ENCODE results near the gene UPK1B. TPM values are rescaled to one million over a fixed set of nuclear protein-coding genes. Genes with fewer than 3 reads are reported as not detected.

UPK1B gene
- total RNA-seq, 1 experiment from 2014 or later, result not detected

DNA sequence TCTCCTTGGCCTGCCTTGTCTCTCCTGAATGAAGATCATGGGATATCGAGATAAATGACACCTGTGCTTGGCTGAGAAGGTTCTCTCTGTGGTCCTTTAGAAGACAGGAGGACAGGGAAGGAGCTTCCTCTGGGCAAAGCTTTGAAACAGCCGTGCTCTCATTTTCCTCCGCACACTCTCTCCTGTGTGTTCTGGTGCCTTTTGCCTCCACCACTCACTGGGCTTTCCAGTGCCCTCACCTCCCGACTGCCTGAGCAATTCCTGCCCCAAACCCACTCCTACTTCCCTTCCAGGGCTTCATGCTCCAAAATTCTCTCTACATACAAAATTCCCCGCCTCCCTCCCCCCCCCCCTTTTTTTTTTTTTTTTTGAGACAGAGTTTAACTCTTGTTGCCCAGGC, 32.3 kb downstream of the UPK1B start:
- no peak for DNase-seq
- no peaks in the 10 kb centered on the region for H3K9me3 ChIP-seq
- no peaks in the 10 kb centered on the region; the same call in 1 of the 2 replicates for H3K36me3 ChIP-seq
- H3K4me3 ChIP-seq, result no peak overlapping the region
- H3K27me3 ChIP-seq, result no peaks in the 10 kb centered on the region

DNA sequence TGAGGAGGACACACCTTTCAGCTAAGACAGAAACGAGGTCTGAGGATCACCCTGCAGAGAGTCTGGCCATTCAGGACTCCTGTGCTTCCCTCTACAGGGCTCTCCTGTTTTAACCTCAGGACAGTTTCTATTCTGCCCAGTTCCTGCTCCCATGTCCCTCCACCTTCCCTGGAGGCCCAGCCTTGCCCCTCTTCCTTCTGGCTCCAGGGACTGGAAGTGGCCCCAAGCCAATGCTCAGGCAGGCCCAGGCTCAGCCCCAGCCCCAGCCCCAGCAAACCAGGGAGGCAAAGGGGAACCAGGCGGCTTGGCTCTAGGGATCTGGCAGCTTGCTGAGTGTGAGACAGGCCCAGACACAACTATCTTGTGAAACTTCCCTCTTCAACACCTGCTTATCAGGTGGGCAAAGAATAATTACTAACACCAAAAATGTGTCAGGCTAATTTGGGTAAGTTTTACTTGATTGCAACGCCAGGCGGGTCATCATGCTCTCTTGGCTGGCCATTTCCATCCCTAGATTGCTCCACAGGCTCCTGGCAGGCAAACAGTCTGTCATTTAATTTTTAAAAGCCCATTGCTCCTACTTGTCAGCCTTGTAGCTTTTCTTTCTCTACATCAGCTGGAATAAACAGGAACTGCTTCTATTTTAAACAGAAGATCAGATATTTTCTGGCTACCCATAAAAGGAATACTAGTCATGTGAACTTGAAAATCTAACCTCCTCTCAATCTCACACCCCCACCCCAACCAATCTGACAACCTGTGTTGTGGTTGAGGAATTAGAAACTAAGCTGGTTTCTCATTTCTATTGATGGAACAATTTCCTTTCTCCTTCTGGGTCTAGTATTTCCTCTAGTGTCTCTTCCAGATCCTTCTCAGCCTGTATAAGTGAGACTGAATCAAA, 33.5 kb downstream of the UPK1B start:
- Histone ChIP-seq H3K9me3 (no peaks in the 10 kb centered on the region), H3K27me3 (no peaks in the 10 kb centered on the region), H3K4me3 (no peak overlapping the region), H3K36me3 (no peaks in the 10 kb centered on the region; the same call in none of the 2 replicates)
- DNase-seq, result no peak

GRCh38 chr3:119207512-119207875, 34.1 kb downstream of the UPK1B start:
- H3K36me3 ChIP-seq, result peaks cover 4% of the 10 kb centered on the region
- H3K9me3 ChIP-seq, result no peaks in the 10 kb centered on the region
- DNase-seq, result no peak
- no peaks in the 10 kb centered on the region for H3K27me3 ChIP-seq
- no peak overlapping the region for H3K4me3 ChIP-seq

- no peak for DNase-seq
- no peaks in the 10 kb centered on the region for H3K9me3 ChIP-seq
- peaks cover 17% of the 10 kb centered on the region for H3K36me3 ChIP-seq
- H3K27me3 ChIP-seq, result no peaks in the 10 kb centered on the region
- H3K4me3 ChIP-seq, result no peak overlapping the region
Observed at GRCh38 chr3:119211193-119211592, 37.8 kb downstream of the UPK1B start.

DNA sequence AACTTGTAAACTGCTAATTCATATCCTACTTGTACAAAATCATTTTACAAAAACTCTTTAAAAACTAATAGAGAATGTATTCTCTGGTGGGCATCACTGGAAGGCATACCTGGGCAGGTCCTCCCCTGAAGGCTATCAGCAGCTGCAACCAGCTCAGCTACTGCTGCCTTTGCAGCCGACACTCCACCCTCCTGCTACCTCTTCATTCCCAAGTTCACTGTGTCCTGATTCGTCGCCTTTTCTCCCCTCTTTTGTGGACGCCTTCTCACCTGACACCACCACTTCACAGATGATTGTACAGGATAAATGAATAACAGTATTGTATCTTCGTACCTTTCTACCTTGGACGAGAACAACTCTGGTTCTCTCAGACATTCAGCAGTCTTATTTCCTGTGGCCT, 38.4 kb downstream of the UPK1B start:
- H3K4me3 ChIP-seq, result no peak overlapping the region
- H3K36me3 ChIP-seq, result peaks cover 17% of the 10 kb centered on the region

DNA sequence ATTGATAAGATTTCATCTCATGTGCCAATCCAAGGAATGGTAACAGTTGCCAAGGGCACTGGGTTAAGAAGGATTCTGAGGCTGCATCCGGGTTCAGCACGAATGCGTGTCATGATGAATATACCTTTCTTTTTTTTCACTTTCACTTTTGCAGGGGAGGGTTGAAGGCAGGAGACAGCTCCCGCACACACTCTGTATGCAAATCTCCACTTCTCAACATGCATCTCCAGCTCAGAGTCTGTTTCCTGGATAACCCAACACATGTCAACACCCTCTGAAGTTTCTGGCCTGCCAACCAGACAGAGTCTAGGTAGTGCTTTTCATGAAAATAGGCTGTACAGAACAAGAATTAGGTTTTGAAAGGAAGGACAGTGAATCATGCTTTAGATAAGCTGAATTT, 45.7 kb downstream of the UPK1B start:
- Histone ChIP-seq H3K9me3 (no peaks in the 10 kb centered on the region), H3K27me3 (no peaks in the 10 kb centered on the region), H3K36me3 (peaks cover 19% of the 10 kb centered on the region), H3K4me3 (no peak overlapping the region)
- DNase-seq, result no peak

More for the DNA sequence above, 38.4 kb downstream of the UPK1B start:
- no peaks in the 10 kb centered on the region for H3K9me3 ChIP-seq
- no peaks in the 10 kb centered on the region for H3K27me3 ChIP-seq
- DNase-seq, result no peak

DNA sequence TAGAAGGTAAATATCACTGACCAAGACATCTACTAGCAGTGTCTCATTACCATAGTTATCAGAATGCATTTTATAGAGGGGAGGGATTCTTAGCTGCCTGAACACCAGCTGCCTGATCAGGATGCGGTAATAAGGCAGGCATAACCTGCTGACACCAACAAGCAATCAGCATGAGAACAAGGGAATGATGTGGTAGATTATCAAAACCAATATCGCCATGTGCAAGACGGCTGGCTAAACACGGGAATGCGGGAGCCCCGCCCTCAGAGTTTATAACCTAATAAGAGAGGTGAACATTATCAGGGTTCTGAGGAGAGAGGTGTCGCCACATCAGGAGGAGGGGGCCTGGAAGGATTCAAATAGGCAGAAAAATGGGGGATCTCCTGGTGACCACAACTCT, 46.8 kb downstream of the UPK1B start:
- no peak for DNase-seq
- Histone ChIP-seq H3K36me3 (peaks cover 17% of the 10 kb centered on the region), H3K27me3 (no peaks in the 10 kb centered on the region), H3K9me3 (no peaks in the 10 kb centered on the region), H3K4me3 (no peak overlapping the region)

- Histone ChIP-seq H3K9me3 (no peaks in the 10 kb centered on the region), H3K27me3 (no peaks in the 10 kb centered on the region), H3K36me3 (peaks cover 15% of the 10 kb centered on the region), H3K4me3 (no peak overlapping the region)
- no peak for DNase-seq
Observed at GRCh38 chr3:119220970-119221667, 47.7 kb downstream of the UPK1B start.

GRCh38 chr3:119221779-119222320, 48.5 kb downstream of the UPK1B start:
- Histone ChIP-seq H3K9me3 (no peaks in the 10 kb centered on the region), H3K36me3 (peaks cover 18% of the 10 kb centered on the region), H3K27me3 (no peaks in the 10 kb centered on the region), H3K4me3 (no peak overlapping the region)
- DNase-seq, result no peak

DNA sequence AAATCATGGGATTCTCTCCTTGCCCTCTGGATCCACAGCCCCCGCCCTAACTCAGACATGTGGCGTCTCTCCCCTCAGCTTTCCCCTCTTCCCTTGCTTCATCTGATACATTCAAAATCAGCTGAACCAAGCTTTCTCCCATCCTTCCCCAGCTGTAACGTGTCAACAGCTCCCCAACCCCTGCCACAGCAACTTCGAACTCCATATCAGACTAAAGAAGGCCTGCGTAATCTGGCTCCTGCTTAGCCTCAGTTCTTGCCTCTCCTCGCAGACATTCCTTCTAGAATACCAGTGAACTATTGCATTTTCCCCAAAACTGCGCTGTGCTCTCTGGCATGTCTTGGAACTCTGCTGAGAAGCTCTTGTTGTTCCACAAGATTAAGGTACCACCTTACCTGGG, 49.0 kb downstream of the UPK1B start:
- H3K4me3 ChIP-seq, result no peak overlapping the region
- peaks cover 18% of the 10 kb centered on the region for H3K36me3 ChIP-seq
- H3K27me3 ChIP-seq, result no peaks in the 10 kb centered on the region
- H3K9me3 ChIP-seq, result no peaks in the 10 kb centered on the region
- DNase-seq, result no peak

DNA sequence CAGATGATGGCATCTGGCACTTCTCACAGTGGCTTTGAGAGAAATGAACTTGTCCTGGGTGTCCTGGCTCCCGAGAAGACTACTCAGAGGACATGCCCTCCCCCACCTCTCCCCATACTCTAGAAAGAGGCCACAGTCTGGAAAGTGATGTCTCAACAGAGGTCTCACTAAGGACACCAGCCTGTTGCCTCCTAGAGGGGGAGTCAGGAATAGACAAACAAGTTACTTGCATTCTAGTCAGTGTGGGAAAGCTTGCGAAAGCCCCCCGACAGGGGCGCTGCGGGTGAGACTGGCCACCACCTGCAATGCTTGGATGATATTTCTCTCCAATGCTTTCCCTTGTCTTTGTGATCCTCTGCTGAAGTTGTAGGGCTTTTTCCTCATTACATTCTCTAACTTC, 50.1 kb downstream of the UPK1B start:
- H3K36me3 ChIP-seq, result peaks cover 18% of the 10 kb centered on the region
- H3K9me3 ChIP-seq, result no peaks in the 10 kb centered on the region
- no peaks in the 10 kb centered on the region for H3K27me3 ChIP-seq
- H3K4me3 ChIP-seq, result no peak overlapping the region
- no peak for DNase-seq

DNA sequence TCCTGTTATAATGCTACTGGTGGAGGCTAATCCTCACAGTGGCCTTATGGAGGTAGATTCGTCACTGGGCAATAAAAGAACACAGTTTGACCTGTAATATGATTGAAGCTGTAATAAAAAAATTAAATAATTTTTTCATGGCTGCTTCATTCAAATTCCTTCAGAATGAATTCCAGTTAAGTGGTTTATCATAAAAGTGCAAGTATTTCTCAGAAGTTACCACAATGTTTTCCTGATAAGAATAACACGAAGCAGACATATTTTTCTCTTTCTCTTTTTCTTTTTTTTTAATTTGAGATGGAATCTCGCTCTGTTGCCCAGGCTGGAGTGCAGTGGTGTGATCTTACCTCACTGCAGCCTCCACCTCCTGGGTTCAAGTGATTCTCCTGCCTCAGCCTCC, 51.7 kb downstream of the UPK1B start:
- Histone ChIP-seq H3K36me3 (peaks cover 27% of the 10 kb centered on the region), H3K9me3 (no peaks in the 10 kb centered on the region), H3K4me3 (no peak overlapping the region), H3K27me3 (no peaks in the 10 kb centered on the region)
- no peak for DNase-seq

GRCh38 chr3:119227070-119227850, 53.9 kb downstream of the UPK1B start:
- Histone ChIP-seq H3K9me3 (no peaks in the 10 kb centered on the region), H3K36me3 (peaks cover 27% of the 10 kb centered on the region), H3K4me3 (no peak overlapping the region), H3K27me3 (no peaks in the 10 kb centered on the region)
- no peak for DNase-seq

- Histone ChIP-seq H3K9me3 (no peaks in the 10 kb centered on the region), H3K36me3 (peaks cover 28% of the 10 kb centered on the region), H3K27me3 (no peaks in the 10 kb centered on the region), H3K4me3 (no peak overlapping the region)
- DNase-seq, result no peak
Observed at GRCh38 chr3:119228373-119229145, 55.2 kb downstream of the UPK1B start.

GRCh38 chr3:119229190-119229589, 55.8 kb downstream of the UPK1B start:
- H3K9me3 ChIP-seq, result no peaks in the 10 kb centered on the region
- H3K27me3 ChIP-seq, result no peaks in the 10 kb centered on the region
- H3K36me3 ChIP-seq, result peaks cover 28% of the 10 kb centered on the region
- DNase-seq, result no peak
- no peak overlapping the region for H3K4me3 ChIP-seq

GRCh38 chr3:119230071-119230470, 56.7 kb downstream of the UPK1B start:
- DNase-seq, result no peak
- peaks cover 25% of the 10 kb centered on the region for H3K36me3 ChIP-seq
- H3K4me3 ChIP-seq, result no peak overlapping the region

More at GRCh38 chr3:119230071-119230470, 56.7 kb downstream of the UPK1B start:
- Histone ChIP-seq H3K9me3 (no peaks in the 10 kb centered on the region), H3K27me3 (no peaks in the 10 kb centered on the region)

Data from MG63 (cell line).